A673 (cell line): ENCODE measurements around the gene ELANE. TPM values are rescaled to one million over a fixed set of nuclear protein-coding genes. Genes with fewer than 3 reads are reported as not detected.
A peak's percentile ranks its signal among the peaks of the same experiment; 100 is the strongest.

Experiments
- BruUV-seq: library from RNA; stranded (reverse); fragments of 400-500 nt; replicated peaks from 2 replicates; lab custom pipeline; 2021; lab: Mats Ljungman, UMichigan
- CTCF ChIA-PET: fragments of 300-600 bp; sonication (Branson Sonifier 250); formaldehyde crosslinking; loops from one replicate; lab custom pipeline; 2022; ENCODE audit warnings: antibody characterized with exemption; lab: Charles Lee
- POLR2A ChIA-PET: fragments of 300-600 bp; sonication (Branson Sonifier 250); formaldehyde crosslinking; loops from one replicate; lab custom pipeline; 2022; ENCODE audit warnings: antibody characterized with exemption; ENCODE audit not compliant: low non-redundant PET; lab: Charles Lee
- DNase-seq: peaks from one replicate; pipeline ENCODE4 v3.0.0-alpha.2; 2015; ENCODE audit warnings: low spot score
- H3K27ac ChIP-seq: fragments of 200-600 bp; sonication (generic); 2 replicates; pipeline ENCODE4 v1.5.1; 2016; ENCODE audit warnings: mixed run types, low read depth, mild to moderate bottlenecking, mixed read lengths, antibody characterized with exemption, low read length; ENCODE audit not compliant: poor library complexity, severe bottlenecking
- H3K27me3 ChIP-seq: fragments of 200-600 bp; sonication (generic); replicated peaks from 2 replicates; pipeline ENCODE4 v1.6.1; 2017; ENCODE audit warnings: mixed run types, low read depth, mild to moderate bottlenecking, mixed read lengths, antibody characterized with exemption, low read length; ENCODE audit not compliant: insufficient read depth, poor library complexity
- H3K36me3 ChIP-seq: fragments of 200-600 bp; sonication (generic); 2 replicates; pipeline ENCODE4 v1.6.1; 2016; ENCODE audit warnings: mixed run types, mild to moderate bottlenecking, mixed read lengths, antibody characterized with exemption, low read length; ENCODE audit not compliant: insufficient read depth, poor library complexity, severe bottlenecking
- H3K4me1 ChIP-seq: fragments of 200-600 bp; sonication (generic); 2 replicates; pipeline ENCODE4 v1.6.1; 2017; ENCODE audit warnings: mixed run types, mild to moderate bottlenecking, mixed read lengths, antibody characterized with exemption, low read length; ENCODE audit not compliant: insufficient read depth, poor library complexity, severe bottlenecking
- H3K4me3 ChIP-seq: fragments of 200-600 bp; sonication (generic); 2 replicates; pipeline ENCODE4 v1.5.1; 2016; ENCODE audit warnings: low read depth, mixed run types, mild to moderate bottlenecking, mixed read lengths, low read length; ENCODE audit not compliant: poor library complexity, severe bottlenecking
- H3K9me3 ChIP-seq: fragments of 200-600 bp; sonication (generic); 2 replicates; pipeline ENCODE4 v1.6.1; 2016; ENCODE audit warnings: mixed run types, low read depth, mild to moderate bottlenecking, mixed read lengths, antibody characterized with exemption, low read length; ENCODE audit not compliant: poor library complexity, severe bottlenecking
- EZH2 ChIP-seq: fragments of 200-600 bp; sonication (generic); IDR thresholded peaks from 2 replicates; pipeline ENCODE4 v1.6.1; 2017; ENCODE audit warnings: borderline replicate concordance, low read depth, mild to moderate bottlenecking, mixed read lengths, antibody characterized with exemption, low read length; ENCODE audit not compliant: poor library complexity, severe bottlenecking
- intact Hi-C: fragments of 100-400 bp; cut with micrococcal nuclease; formaldehyde crosslinking; loops from one replicate; pipeline ENCODE4 v1.10.0; 2022; ENCODE audit not compliant: unreplicated experiment
- total RNA-seq: library from RNA; stranded (reverse); gene quantifications from 2 replicates; pipeline ENCODE4 v1.2.3, GENCODE V29; 2021
- TF ChIP-seq, protein P1 (sequence below): fragments of 300-800, 200-600 bp; sonication (generic); conservative IDR thresholded peaks from 2 replicates; pipeline ENCODE4 v1.5.1; 2017; ENCODE audit warnings: low read depth, mild to moderate bottlenecking, antibody characterized with exemption, low read length, moderate library complexity, mixed read lengths

Gene ELANE
- total RNA-seq, 1 experiment from 2014 or later: not detected

DNA sequence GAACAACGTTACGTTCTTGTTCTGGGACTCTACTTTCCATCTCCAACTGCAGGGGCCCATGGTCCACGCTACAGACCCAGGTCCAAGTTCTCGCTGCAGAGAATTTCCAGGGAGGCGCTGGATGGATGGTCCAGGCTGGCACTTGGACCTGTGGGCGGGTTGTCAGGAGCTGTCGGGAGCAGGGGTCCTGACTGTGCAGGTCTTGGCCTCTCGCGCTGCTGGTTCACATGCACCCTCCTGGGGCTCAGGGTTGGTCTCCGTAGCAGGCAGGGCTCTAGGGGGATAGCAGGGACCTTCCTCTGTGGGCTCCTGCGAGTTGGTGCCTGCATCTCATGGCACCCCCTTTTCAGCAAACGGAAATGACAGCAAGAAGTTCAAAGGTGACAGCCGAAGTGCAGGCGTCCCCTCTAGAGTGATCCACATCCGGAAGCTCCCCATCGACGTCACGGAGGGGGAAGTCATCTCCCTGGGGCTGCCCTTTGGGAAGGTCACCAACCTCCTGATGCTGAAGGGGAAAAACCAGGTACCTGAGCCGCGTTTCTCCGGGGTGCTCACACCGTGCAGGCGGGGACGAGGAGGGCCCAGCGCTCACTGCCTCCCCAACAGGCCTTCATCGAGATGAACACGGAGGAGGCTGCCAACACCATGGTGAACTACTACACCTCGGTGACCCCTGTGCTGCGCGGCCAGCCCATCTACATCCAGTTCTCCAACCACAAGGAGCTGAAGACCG is 48.3 kb upstream of the ELANE start:
- no peak for TF ChIP-seq EZH2
- no peak for DNase-seq
- Histone ChIP-seq H3K27ac (peak overlapping the region; percentile 64), H3K36me3 (peaks cover 86% of the 10 kb centered on the region), H3K4me1 (peaks cover 79% of the 10 kb centered on the region), H3K27me3 (no peaks in the 10 kb centered on the region), H3K4me3 (no peak overlapping the region), H3K9me3 (no peaks in the 10 kb centered on the region)
- intact Hi-C loops: no loop called here
- BruUV-seq: no TSS peak
- ChIA-PET POLR2A (interaction anchor here (0.5 kb wide), 1 partner anchor 141 kb away, joined by 13 read pairs; the partner anchor contains the start of gene RNF126), CTCF (no interaction called here)

DNA sequence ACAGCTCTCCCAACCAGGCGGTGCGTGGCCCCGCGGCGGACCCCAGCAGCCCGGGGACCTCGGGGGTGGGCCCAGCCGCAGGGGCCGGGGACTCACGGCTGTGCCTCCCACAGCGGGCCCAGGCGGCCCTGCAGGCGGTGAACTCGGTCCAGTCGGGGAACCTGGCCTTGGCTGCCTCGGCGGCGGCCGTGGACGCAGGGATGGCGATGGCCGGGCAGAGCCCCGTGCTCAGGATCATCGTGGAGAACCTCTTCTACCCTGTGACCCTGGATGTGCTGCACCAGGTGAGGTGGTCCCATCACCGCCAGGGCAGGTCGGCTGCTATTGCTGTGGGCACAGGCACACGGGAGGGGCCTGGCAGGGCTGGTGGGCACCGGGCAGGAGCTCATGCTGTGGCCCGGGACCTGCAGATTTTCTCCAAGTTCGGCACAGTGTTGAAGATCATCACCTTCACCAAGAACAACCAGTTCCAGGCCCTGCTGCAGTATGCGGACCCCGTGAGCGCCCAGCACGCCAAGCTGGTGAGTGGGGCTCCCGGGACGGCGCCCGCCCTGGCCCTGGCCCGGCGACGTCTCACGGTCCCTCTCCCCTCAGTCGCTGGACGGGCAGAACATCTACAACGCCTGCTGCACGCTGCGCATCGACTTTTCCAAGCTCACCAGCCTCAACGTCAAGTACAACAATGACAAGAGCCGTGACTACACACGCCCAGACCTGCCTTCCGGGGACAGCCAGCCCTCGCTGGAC is 47.5 kb upstream of the ELANE start:
- Histone ChIP-seq H3K27ac (no peak overlapping the region), H3K4me1 (peaks cover 72% of the 10 kb centered on the region), H3K36me3 (peaks cover 86% of the 10 kb centered on the region), H3K9me3 (no peaks in the 10 kb centered on the region), H3K4me3 (no peak overlapping the region), H3K27me3 (no peaks in the 10 kb centered on the region)
- no peak for DNase-seq
- intact Hi-C loops: no loop called here
- TF ChIP-seq, protein P1, sequence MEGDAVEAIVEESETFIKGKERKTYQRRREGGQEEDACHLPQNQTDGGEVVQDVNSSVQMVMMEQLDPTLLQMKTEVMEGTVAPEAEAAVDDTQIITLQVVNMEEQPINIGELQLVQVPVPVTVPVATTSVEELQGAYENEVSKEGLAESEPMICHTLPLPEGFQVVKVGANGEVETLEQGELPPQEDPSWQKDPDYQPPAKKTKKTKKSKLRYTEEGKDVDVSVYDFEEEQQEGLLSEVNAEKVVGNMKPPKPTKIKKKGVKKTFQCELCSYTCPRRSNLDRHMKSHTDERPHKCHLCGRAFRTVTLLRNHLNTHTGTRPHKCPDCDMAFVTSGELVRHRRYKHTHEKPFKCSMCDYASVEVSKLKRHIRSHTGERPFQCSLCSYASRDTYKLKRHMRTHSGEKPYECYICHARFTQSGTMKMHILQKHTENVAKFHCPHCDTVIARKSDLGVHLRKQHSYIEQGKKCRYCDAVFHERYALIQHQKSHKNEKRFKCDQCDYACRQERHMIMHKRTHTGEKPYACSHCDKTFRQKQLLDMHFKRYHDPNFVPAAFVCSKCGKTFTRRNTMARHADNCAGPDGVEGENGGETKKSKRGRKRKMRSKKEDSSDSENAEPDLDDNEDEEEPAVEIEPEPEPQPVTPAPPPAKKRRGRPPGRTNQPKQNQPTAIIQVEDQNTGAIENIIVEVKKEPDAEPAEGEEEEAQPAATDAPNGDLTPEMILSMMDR: no peak
- no peak for TF ChIP-seq EZH2
- POLR2A ChIA-PET: interaction anchor here (0.5 kb wide), 1 partner anchor 142 kb away, joined by 13 read pairs; the partner anchor contains the start of gene RNF126
- CTCF ChIA-PET: no interaction called here
- no TSS peak for BruUV-seq

DNA sequence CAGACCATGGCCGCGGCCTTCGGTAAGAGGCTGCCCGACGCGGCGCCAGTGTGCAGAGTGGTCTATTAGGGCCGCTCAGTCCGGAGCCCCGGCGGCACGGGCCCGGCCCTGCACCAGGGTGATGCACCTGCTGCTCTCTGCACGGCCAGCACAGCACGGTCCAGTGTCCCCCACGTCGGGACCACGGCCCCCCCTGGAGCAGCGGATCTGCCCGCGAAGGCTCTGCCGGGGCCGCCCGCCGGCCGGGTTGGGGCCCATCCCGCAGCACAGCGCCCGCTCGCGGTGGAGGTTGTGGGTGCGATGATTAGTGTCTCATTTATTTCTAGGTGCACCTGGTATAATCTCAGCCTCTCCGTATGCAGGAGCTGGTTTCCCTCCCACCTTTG is 46.9 kb upstream of the ELANE start:
- Histone ChIP-seq H3K4me1 (peaks cover 66% of the 10 kb centered on the region), H3K4me3 (no peak overlapping the region), H3K27me3 (no peaks in the 10 kb centered on the region), H3K36me3 (peaks cover 86% of the 10 kb centered on the region), H3K27ac (no peak overlapping the region), H3K9me3 (no peaks in the 10 kb centered on the region)
- BruUV-seq: no TSS peak
- TF ChIP-seq, protein P1: no peak
- TF ChIP-seq EZH2: no peak
- no peak for DNase-seq
- ChIA-PET CTCF (no interaction called here), POLR2A (no interaction called here)
- intact Hi-C loops: no loop called here
